RWPE2 (cell line): Measurements from ENCODE around the gene SLC44A1.

Experiments used
- ATAC-seq: fragments of 200-7000 bp; cut with Tn5 transposase; 3 replicates; pipeline ENCODE4 v1.9.1; 2021; ENCODE audit warnings: low read depth
- DNase-seq: peaks from one replicate; pipeline ENCODE4 v3.0.0-alpha.2; 2020; ENCODE audit warnings: low spot score
- H3K27ac ChIP-seq: fragments of 450-650 bp; 2 replicates; pipeline ENCODE4 v1.5.1; 2017; ENCODE audit warnings: mild to moderate bottlenecking; ENCODE audit not compliant: poor library complexity, severe bottlenecking
- H3K27me3 ChIP-seq: fragments of 250-450 bp; sonication (Bioruptor Pico); 2 replicates; pipeline ENCODE4 v1.5.1; 2021; ENCODE audit warnings: mild to moderate bottlenecking, moderate library complexity; ENCODE audit not compliant: insufficient read depth, poor library complexity, severe bottlenecking
- H3K36me3 ChIP-seq: fragments of 250-450 bp; sonication (Bioruptor Pico); 2 replicates; pipeline ENCODE4 v1.5.1; 2020; ENCODE audit warnings: low read depth, mild to moderate bottlenecking, moderate library complexity
- H3K4me1 ChIP-seq: fragments of 250-450 bp; sonication (Bioruptor Pico); 2 replicates; pipeline ENCODE4 v1.5.1; 2021; ENCODE audit warnings: mild to moderate bottlenecking, moderate library complexity; ENCODE audit not compliant: insufficient read depth, poor library complexity, severe bottlenecking
- H3K4me3 ChIP-seq: fragments of 250-450 bp; sonication (Bioruptor Pico); 2 replicates; pipeline ENCODE4 v1.5.1; 2021; ENCODE audit warnings: mild to moderate bottlenecking, moderate library complexity; ENCODE audit not compliant: severe bottlenecking
- H3K9me3 ChIP-seq: fragments of 250-450 bp; sonication (Bioruptor Pico); 2 replicates; pipeline ENCODE4 v1.5.1; 2021; ENCODE audit warnings: mild to moderate bottlenecking, moderate library complexity; ENCODE audit not compliant: severe bottlenecking
- CTCF ChIP-seq: fragments of 450-650 bp; IDR thresholded peaks from one replicate; pipeline ENCODE4 v1.5.1; 2017; ENCODE audit warnings: mild to moderate bottlenecking, moderate library complexity; ENCODE audit not compliant: poor library complexity, severe bottlenecking

The SLC44A1 gene

DNA sequence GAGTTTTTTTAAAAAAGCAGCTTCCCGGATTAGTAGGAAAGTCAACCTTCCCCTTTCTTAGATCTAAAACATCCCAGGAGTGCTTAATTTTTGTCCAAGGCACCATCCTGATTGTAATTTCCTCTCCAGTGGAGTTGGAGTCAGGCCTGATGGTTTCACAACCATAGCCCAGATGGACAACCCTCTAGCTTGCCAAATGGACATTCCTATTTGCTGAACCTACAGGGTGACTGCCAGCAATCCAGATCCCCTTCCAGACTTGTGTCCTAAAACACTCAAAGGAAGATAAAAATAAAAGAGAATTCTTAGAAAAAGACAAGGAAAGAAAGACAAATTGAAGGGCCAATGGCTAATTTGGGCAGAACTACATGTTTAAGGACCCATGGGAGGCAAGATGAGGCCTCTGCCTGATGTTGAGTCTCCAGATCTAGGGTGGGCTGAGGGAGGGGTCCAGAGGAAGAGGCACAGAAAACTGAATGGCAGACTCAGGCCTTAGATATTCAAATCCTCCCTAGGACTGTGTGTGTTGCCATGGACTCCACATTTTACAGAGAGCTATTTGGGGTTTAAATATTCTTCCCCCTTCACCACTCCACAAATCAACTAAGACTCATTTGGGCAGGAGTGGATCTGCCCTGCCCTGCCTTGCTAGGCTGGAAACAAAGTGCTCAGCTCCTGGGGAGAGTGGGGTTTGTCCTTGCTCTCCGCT, 38.5 kb upstream of the SLC44A1 start:
- peak overlapping the region; percentile 2 for H3K27ac ChIP-seq
- DNase-seq: no peak

GRCh38 chr9:105206496-105206820, 38.0 kb upstream of the SLC44A1 start:
- DNase-seq (no peak), ATAC-seq (no peak)
- H3K27ac ChIP-seq: peak overlapping the region; percentile 2
- no peak for TF ChIP-seq CTCF
- H3K27me3 ChIP-seq: no peaks in the 10 kb centered on the region
- H3K4me1 ChIP-seq: peaks cover 15% of the 10 kb centered on the region
- no peak overlapping the region for H3K4me3 ChIP-seq
- H3K36me3 ChIP-seq: no peaks in the 10 kb centered on the region
- H3K9me3 ChIP-seq: no peaks in the 10 kb centered on the region

More for the DNA sequence above, 38.5 kb upstream of the SLC44A1 start:
- no peaks in the 10 kb centered on the region for H3K27me3 ChIP-seq
- no peak overlapping the region for H3K4me3 ChIP-seq
- peaks cover 15% of the 10 kb centered on the region for H3K4me1 ChIP-seq
- no peaks in the 10 kb centered on the region for H3K9me3 ChIP-seq
- ATAC-seq: peak; percentile 78
- no peak for TF ChIP-seq CTCF
- no peaks in the 10 kb centered on the region for H3K36me3 ChIP-seq

GRCh38 chr9:105206821-105207699, 37.4 kb upstream of the SLC44A1 start:
- peaks cover 15% of the 10 kb centered on the region for H3K4me1 ChIP-seq
- ATAC-seq (peak; percentile 71), DNase-seq (no peak)
- H3K9me3 ChIP-seq: no peaks in the 10 kb centered on the region
- no peaks in the 10 kb centered on the region for H3K27me3 ChIP-seq
- no peaks in the 10 kb centered on the region for H3K36me3 ChIP-seq
- peak overlapping the region; percentile 2 for H3K27ac ChIP-seq
- no peak for TF ChIP-seq CTCF
- no peak overlapping the region for H3K4me3 ChIP-seq

DNA sequence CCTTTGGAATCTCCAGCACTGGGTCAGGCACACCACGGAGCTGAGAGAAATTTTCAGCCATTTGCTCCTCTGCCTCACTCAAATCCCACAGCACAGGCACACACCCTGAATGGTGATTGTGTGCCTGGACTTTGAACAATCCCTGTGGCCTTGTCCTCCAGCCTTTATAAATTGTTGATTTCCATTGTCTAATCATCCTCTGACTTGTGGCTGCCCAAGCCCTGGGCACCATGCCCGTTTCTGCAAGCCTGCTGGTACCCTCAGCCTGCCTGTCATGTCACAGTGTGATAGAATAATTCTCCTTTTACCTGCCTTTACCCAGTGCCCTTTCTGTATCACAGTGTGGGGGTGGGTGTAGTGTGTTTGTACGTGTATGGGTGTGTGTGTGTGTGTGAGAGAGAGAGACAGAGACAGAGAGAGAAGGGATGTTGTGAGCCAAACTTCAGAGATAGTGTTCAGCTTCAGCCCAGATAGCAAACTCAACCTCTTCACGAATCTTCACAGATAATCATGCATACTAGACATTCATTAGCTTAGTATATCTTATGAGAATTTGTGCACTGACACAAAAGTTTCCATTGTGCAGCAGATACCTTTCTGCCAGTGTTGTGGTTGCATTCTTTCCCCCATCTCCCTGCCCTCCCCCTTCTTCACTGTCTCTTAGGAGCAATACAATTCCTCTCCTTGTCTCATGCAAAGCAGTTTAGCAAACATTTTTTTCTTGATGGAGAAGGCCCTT, 27.8 kb upstream of the SLC44A1 start:
- H3K36me3 ChIP-seq: no peaks in the 10 kb centered on the region
- ATAC-seq: no peak
- H3K27me3 ChIP-seq: no peaks in the 10 kb centered on the region
- H3K4me3 ChIP-seq: no peak overlapping the region
- no peak for DNase-seq
- H3K4me1 ChIP-seq: peaks cover 3% of the 10 kb centered on the region
- no peaks in the 10 kb centered on the region for H3K9me3 ChIP-seq
- H3K27ac ChIP-seq: no peak overlapping the region
- no peak for TF ChIP-seq CTCF
